ENCODE data around the gene CRELD2. TPM values are rescaled to one million over a fixed set of nuclear protein-coding genes. Genes with fewer than 3 reads are reported as not detected.

Gene CRELD2
- total RNA-seq, 6 experiments from 2014 or later: 67.9 to 86.8 (median 78.5) TPM

DNA sequence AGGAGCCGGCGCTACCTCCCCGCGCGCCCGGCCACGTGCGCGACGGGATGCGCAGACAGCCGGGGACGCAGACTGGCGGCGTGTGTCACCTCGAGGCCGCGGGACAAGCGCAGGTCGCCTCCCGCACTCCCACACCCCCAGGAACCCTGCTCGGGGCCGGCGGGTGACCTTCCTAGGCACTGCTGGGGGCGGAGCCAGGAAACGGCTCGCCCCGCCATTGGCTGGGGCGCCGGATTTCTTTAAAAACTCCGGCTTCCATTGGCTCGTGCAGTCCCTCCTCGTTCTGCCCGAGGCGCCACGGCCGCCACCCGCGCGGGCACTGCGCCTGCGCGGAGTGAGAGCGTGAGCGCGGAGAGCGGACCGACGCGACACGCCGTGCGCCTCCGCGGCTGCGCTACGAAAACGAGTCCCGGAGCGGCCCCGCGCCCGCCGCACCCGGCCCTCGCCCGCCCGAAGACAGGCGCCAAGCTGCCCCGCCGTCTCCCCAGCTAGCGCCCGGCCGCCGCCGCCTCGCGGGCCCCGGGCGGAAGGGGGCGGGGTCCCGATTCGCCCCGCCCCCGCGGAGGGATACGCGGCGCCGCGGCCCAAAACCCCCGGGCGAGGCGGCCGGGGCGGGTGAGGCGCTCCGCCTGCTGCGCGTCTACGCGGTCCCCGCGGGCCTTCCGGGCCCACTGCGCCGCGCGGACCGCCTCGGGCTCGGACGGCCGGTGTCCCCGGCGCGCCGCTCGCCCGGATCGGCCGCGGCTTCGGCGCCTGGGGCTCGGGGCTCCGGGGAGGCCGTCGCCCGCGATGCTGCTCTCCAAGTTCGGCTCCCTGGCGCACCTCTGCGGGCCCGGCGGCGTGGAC lies 41.9 kb downstream of the CRELD2 start, which contains the start of gene PIM3:
PIM3 (plus strand) TSS at position 614 of the 846 bp plus-strand sequence; CDS start at position 790, 176 bp downstream.
- peak within 1 kb of the TSS; percentile 72 for H3K27ac Mint-ChIP-seq
- no peaks in the 10 kb centered on the region for H3K9me3 Mint-ChIP-seq
- peak; percentile 94 for DNase-seq
- H3K4me3 Mint-ChIP-seq: peak within 1 kb of the TSS; percentile 89
- H3K27me3 Mint-ChIP-seq (ENCODE audit: insufficient read depth): no peaks in the 10 kb centered on the region; the same call in none of the 2 replicates
- TF ChIP-seq, protein P1, sequence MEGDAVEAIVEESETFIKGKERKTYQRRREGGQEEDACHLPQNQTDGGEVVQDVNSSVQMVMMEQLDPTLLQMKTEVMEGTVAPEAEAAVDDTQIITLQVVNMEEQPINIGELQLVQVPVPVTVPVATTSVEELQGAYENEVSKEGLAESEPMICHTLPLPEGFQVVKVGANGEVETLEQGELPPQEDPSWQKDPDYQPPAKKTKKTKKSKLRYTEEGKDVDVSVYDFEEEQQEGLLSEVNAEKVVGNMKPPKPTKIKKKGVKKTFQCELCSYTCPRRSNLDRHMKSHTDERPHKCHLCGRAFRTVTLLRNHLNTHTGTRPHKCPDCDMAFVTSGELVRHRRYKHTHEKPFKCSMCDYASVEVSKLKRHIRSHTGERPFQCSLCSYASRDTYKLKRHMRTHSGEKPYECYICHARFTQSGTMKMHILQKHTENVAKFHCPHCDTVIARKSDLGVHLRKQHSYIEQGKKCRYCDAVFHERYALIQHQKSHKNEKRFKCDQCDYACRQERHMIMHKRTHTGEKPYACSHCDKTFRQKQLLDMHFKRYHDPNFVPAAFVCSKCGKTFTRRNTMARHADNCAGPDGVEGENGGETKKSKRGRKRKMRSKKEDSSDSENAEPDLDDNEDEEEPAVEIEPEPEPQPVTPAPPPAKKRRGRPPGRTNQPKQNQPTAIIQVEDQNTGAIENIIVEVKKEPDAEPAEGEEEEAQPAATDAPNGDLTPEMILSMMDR (IDR thresholded peaks at IDR 0.05): no peak
- peaks cover 5% of the 10 kb centered on the region; the same call in 1 of the 2 replicates for H3K36me3 Mint-ChIP-seq (ENCODE audit: low read depth)
- peaks cover 12% of the 10 kb centered on the region; the same call in 1 of the 2 replicates for H3K4me1 Mint-ChIP-seq (ENCODE audit: low read depth)

DNA sequence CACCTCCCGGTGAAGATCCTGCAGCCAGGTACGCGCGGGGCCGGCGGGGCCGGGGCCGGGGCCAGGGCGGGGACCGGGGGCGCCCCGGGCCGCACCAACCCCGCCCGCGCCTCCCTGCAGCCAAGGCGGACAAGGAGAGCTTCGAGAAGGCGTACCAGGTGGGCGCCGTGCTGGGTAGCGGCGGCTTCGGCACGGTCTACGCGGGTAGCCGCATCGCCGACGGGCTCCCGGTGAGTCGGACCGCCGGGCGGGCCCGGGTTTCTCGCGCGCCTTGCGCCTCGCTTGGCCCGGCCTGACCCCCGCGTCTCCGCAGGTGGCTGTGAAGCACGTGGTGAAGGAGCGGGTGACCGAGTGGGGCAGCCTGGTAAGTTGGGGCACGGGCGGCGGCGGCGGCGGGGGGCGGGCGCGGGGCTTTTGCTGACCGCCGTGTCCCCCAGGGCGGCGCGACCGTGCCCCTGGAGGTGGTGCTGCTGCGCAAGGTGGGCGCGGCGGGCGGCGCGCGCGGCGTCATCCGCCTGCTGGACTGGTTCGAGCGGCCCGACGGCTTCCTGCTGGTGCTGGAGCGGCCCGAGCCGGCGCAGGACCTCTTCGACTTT lies 42.7 kb downstream of the CRELD2 start:
- no peak for DNase-seq
- peaks cover 12% of the 10 kb centered on the region; the same call in 1 of the 2 replicates for H3K4me1 Mint-ChIP-seq (ENCODE audit: low read depth)
- H3K27me3 Mint-ChIP-seq (ENCODE audit: insufficient read depth): no peaks in the 10 kb centered on the region; the same call in none of the 2 replicates
- peak overlapping the region; percentile 69 for H3K27ac Mint-ChIP-seq
- H3K4me3 Mint-ChIP-seq: peak overlapping the region; percentile 89
- TF ChIP-seq, protein P1 (IDR thresholded peaks at IDR 0.05): no peak
- peaks cover 5% of the 10 kb centered on the region; the same call in 1 of the 2 replicates for H3K36me3 Mint-ChIP-seq (ENCODE audit: low read depth)
- H3K9me3 Mint-ChIP-seq: no peaks in the 10 kb centered on the region

DNA sequence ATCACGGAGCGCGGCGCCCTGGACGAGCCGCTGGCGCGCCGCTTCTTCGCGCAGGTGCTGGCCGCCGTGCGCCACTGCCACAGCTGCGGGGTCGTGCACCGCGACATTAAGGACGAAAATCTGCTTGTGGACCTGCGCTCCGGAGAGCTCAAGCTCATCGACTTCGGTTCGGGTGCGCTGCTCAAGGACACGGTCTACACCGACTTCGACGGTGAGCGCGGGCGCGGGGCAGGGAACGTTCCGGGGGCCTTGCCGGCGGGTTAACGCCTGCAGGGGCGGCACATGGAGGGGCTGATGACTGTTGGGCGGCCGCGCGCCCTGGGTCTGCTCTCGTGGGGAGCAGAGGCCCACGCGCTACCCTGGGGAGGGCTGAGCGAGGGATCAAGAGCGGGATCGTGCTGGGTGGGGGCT lies 43.2 kb downstream of the CRELD2 start:
- TF ChIP-seq, protein P1 (IDR thresholded peaks at IDR 0.05): no peak
- Mint-ChIP-seq H3K36me3 (ENCODE audit: low read depth) (peaks cover 5% of the 10 kb centered on the region; the same call in 1 of the 2 replicates), H3K27me3 (ENCODE audit: insufficient read depth) (no peaks in the 10 kb centered on the region; the same call in none of the 2 replicates), H3K27ac (peak overlapping the region; percentile 69), H3K4me1 (ENCODE audit: low read depth) (peaks cover 12% of the 10 kb centered on the region; the same call in 1 of the 2 replicates), H3K4me3 (peak overlapping the region; percentile 89), H3K9me3 (no peaks in the 10 kb centered on the region)
- DNase-seq: no peak

DNA sequence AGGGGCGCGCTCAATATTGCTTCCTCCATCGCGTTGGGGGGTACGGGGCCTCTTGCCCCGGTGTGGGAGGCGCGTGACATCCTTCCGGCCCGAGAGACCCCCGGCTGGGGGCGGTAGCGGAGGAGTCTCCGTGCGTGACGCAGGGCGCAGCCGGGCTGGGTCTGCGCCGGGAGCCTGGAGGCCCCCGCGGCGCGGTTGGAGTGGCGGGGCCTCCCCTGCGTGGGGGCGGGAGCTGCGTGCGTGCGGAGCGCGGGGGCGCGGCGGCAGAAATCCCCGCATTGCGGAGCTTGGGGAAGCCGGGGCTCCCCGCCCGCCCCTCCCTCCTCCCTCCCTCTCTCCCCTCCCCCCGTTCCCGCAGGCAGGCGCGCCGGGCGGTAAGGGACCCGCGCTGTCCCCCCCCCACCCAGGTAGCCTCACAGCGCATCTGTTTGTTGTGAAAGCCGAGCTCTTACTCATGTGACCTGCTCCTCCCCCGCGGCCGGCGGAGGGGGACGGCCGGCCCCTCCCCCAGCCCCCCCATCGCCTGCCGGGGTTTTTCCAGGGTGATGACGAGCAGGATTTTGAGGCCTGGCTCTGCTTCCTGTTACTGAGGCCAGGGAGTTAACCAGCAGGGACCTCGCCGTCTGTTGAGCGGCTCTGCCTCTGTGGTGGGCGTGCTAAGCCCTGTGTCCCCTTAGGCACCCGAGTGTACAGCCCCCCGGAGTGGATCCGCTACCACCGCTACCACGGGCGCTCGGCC lies 43.7 kb downstream of the CRELD2 start:
- Mint-ChIP-seq H3K9me3 (no peaks in the 10 kb centered on the region), H3K4me3 (peak overlapping the region; percentile 89), H3K27ac (peak overlapping the region; percentile 88), H3K4me1 (ENCODE audit: low read depth) (peaks cover 12% of the 10 kb centered on the region; the same call in 1 of the 2 replicates), H3K27me3 (ENCODE audit: insufficient read depth) (no peaks in the 10 kb centered on the region; the same call in none of the 2 replicates), H3K36me3 (ENCODE audit: low read depth) (peaks cover 5% of the 10 kb centered on the region; the same call in 1 of the 2 replicates)
- DNase-seq: peak; percentile 78
- TF ChIP-seq, protein P1 (IDR thresholded peaks at IDR 0.05): no peak

All from HFFc6 (cell line).